ENCODE data around the gene RAB21.

RAB21 gene, protein sequence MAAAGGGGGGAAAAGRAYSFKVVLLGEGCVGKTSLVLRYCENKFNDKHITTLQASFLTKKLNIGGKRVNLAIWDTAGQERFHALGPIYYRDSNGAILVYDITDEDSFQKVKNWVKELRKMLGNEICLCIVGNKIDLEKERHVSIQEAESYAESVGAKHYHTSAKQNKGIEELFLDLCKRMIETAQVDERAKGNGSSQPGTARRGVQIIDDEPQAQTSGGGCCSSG

DNA sequence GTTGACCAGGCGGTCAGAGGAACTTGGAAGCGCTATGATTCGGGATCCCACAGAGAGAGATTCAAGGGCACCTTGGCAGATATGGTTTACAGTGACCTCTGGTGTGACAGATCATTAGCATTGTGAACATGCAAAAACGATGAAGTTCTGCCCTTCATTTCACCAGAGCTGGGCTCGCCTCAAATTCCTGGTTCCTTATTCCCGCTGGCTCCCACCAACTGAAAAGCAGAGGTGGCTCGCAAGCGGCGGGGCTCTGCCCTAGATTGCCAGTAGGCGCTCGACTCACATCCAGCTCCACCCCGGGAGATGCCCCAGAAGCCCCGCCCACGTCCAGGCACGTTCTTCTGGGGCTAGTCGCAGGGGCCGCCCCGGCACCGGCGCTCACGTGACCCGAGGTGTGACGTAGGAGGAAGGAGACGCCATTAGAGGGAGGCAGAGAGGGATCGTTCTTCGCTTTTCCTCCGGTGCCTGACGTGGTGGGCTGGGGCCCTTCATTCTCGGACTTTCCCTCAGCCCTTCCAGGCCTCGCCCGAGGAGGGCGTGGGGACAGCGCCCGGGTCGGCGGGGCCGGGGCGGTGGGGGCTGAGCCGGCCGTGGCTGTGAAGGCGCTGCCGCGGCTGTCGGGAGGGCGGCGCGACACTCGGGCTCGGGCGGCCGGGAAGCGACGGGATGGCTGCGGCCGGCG is at the start of gene RAB21:
TSS of gene RAB21 (plus strand) at position 403 of the 685 bp plus-strand sequence. CDS start at position 670, 267 bp downstream.
- no peaks in the 10 kb centered on the region for H3K9me3 ChIP-seq (ENCODE audit: control insufficient read depth, insufficient read depth, low read depth, low read length)
- H3K27ac ChIP-seq (ENCODE audit: low read depth, low read length), result peak within 1 kb of the TSS; percentile 78
- no peaks in the 10 kb centered on the region for H3K27me3 ChIP-seq (ENCODE audit: control insufficient read depth, insufficient read depth, low read length)
- H3K9ac ChIP-seq (ENCODE audit: low read length), result peak within 1 kb of the TSS; percentile 89
- H3K36me3 ChIP-seq (ENCODE audit: control insufficient read depth, insufficient read depth, low read length), result peaks cover 20% of the 10 kb centered on the region
- peaks cover 15% of the 10 kb centered on the region for H3K4me1 ChIP-seq (ENCODE audit: control insufficient read depth, insufficient read depth, low read length)
- H3K4me3 ChIP-seq (ENCODE audit: low read depth, low read length), result peak within 1 kb of the TSS; percentile 86

DNA sequence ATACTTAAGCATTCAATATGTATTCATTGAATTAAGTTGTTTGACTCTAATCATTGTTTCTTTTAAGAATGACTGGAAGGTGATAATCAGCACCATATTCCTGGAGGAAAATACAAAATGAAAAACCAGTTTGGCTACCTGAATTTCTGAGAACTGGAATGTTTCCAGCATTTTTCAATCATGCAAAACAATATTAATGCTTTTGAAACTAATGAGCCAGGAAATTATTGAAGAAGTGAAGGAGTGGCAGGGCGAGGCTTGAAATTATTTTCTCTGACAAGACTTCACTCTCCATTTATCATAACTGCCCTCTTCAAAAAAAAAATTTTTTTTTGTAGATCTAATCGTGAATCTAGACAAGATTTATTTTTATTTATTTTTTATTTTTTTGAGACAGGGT is 49.7 kb upstream of the RAB21 start:
- Histone ChIP-seq H3K4me3 (ENCODE audit: low read depth, low read length) (no peak overlapping the region), H3K9me3 (ENCODE audit: control insufficient read depth, insufficient read depth, low read depth, low read length) (no peaks in the 10 kb centered on the region), H3K36me3 (ENCODE audit: control insufficient read depth, insufficient read depth, low read length) (peaks cover 12% of the 10 kb centered on the region), H3K27me3 (ENCODE audit: control insufficient read depth, insufficient read depth, low read length) (no peaks in the 10 kb centered on the region), H3K9ac (ENCODE audit: low read length) (no peak overlapping the region), H3K27ac (ENCODE audit: low read depth, low read length) (no peak overlapping the region), H3K4me1 (ENCODE audit: control insufficient read depth, insufficient read depth, low read length) (peaks cover 15% of the 10 kb centered on the region)

DNA sequence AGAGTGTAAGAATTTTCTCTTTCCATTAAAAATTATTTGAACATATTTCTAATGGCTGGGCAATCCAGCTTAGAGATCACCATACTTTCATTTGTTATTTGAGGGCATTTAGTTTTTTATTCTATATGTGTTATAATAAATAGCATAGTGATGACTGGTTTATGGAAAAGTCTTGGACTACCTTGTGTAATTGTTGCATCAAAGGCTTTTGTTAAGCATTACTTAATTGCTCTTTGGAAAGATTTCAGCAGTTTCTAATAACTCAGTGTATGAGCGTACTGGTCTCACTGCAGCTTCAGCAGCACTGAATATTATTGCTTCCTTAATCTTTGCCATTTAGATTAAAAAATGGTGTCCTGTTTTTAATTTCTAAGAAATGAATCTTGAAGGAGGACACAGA is 46.0 kb upstream of the RAB21 start:
- Histone ChIP-seq H3K4me1 (ENCODE audit: control insufficient read depth, insufficient read depth, low read length) (peaks cover 20% of the 10 kb centered on the region), H3K9ac (ENCODE audit: low read length) (no peak overlapping the region), H3K27ac (ENCODE audit: low read depth, low read length) (no peak overlapping the region), H3K27me3 (ENCODE audit: control insufficient read depth, insufficient read depth, low read length) (no peaks in the 10 kb centered on the region), H3K9me3 (ENCODE audit: control insufficient read depth, insufficient read depth, low read depth, low read length) (peaks cover 5% of the 10 kb centered on the region; the same call in 1 of the 2 replicates), H3K36me3 (ENCODE audit: control insufficient read depth, insufficient read depth, low read length) (no peaks in the 10 kb centered on the region), H3K4me3 (ENCODE audit: low read depth, low read length) (no peak overlapping the region)

DNA sequence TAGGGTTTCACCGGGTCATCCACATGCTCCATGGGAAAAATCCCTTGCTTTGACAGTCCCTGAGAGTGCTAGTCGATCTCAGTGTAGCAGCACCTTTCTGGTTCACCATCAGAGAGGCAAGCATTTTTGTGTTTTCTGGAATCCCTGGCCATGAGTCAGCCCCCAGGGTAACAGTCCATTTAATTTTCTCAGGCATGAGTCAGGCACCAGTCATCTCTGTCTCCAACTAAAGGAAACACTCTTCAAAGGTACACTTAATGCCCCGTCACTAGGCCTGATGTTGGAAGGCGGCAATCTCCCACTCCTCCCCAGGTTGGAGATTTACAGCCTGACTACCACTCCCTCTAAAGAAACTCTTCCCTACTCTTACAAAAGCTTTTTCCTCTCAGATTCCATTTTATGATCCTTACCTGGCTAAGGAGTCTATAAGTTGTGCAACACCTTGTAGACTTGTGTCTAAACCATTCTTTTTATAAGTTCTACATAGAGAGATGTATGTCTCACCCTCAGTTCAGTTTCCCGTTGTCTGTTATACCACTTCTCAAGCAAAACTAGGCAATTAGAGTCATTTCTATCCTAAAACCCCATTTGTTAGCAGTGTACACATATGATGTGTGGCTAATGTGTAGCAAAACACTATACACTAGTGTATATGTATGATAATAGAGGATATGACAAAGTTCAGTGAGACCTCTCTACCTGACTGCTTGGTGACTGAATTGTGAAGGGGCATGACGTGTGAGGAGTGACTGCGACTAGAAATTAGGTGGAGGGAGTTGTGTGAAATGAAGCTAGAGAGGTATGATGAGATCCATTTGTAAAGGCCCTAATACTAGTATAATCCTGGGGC is 44.2 kb upstream of the RAB21 start:
- Histone ChIP-seq H3K4me1 (ENCODE audit: control insufficient read depth, insufficient read depth, low read length) (peaks cover 20% of the 10 kb centered on the region), H3K9ac (ENCODE audit: low read length) (no peak overlapping the region), H3K36me3 (ENCODE audit: control insufficient read depth, insufficient read depth, low read length) (no peaks in the 10 kb centered on the region), H3K9me3 (ENCODE audit: control insufficient read depth, insufficient read depth, low read depth, low read length) (peaks cover 16% of the 10 kb centered on the region), H3K27me3 (ENCODE audit: control insufficient read depth, insufficient read depth, low read length) (no peaks in the 10 kb centered on the region), H3K4me3 (ENCODE audit: low read depth, low read length) (no peak overlapping the region), H3K27ac (ENCODE audit: low read depth, low read length) (no peak overlapping the region; the same call in 1 of the 2 replicates)

DNA sequence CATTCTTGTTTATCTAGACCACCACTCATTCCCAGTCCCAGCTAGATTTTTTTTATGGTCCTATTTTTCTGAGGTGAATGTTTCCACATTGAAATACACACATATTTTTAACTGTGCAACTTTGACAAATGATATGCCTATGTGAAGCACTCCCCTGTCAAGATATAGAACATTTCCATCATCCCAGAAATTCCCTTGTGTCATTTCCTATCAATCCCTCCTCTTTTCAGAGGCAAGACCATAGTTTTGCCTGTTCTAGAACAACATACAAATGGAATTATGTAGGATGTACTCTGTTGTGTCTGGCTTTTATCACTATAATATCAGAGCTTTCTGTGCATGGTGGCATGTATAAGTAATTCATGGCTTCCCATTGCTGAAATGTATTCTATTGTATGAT is 36.1 kb upstream of the RAB21 start:
- no peak overlapping the region for H3K4me3 ChIP-seq (ENCODE audit: low read depth, low read length)
- H3K36me3 ChIP-seq (ENCODE audit: control insufficient read depth, insufficient read depth, low read length), result no peaks in the 10 kb centered on the region
- H3K9ac ChIP-seq (ENCODE audit: low read length), result no peak overlapping the region
- H3K27ac ChIP-seq (ENCODE audit: low read depth, low read length), result no peak overlapping the region
- H3K9me3 ChIP-seq (ENCODE audit: control insufficient read depth, insufficient read depth, low read depth, low read length), result peaks cover 11% of the 10 kb centered on the region
- H3K27me3 ChIP-seq (ENCODE audit: control insufficient read depth, insufficient read depth, low read length), result no peaks in the 10 kb centered on the region
- no peaks in the 10 kb centered on the region for H3K4me1 ChIP-seq (ENCODE audit: control insufficient read depth, insufficient read depth, low read length)

DNA sequence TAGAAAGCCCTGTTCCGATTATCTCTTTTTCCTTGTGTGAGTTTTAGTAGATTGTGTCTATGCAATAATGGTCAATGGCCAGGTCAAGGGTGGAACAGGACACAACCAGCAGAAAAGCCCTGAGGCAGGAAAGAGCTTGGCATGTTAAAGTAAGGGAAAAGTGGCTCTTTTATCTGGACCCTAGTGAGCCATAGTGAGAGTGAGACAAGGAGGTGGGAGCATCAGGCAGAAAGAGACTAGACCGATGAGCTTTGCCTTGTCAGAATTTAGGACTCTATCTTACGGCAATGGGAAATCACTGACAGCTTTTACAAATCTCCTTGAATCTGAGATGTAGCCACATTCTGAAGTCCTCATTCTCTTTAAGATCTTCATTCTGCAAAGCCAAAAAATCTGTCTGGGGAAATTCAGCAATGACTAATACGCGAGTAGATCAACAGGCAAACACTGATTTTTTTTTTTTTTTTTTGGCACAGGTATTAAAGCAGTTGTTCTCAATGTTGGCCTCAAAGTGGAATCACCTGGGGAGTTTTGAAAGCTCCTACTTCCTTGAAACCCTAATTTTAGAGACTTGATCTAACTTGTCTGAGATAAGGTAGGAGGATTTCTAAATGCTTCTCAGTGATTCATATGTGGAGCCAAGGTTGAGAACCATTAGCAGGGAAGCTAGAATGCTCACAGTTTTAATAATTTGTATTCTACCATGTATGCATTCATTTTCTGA is 34.9 kb upstream of the RAB21 start:
- H3K36me3 ChIP-seq (ENCODE audit: control insufficient read depth, insufficient read depth, low read length), result no peaks in the 10 kb centered on the region
- H3K9me3 ChIP-seq (ENCODE audit: control insufficient read depth, insufficient read depth, low read depth, low read length), result peaks cover under 1% of the 10 kb centered on the region; the same call in 1 of the 2 replicates
- H3K4me3 ChIP-seq (ENCODE audit: low read depth, low read length), result no peak overlapping the region
- no peaks in the 10 kb centered on the region for H3K27me3 ChIP-seq (ENCODE audit: control insufficient read depth, insufficient read depth, low read length)
- no peaks in the 10 kb centered on the region for H3K4me1 ChIP-seq (ENCODE audit: control insufficient read depth, insufficient read depth, low read length)
- no peak overlapping the region for H3K9ac ChIP-seq (ENCODE audit: low read length)
- no peak overlapping the region for H3K27ac ChIP-seq (ENCODE audit: low read depth, low read length)

DNA sequence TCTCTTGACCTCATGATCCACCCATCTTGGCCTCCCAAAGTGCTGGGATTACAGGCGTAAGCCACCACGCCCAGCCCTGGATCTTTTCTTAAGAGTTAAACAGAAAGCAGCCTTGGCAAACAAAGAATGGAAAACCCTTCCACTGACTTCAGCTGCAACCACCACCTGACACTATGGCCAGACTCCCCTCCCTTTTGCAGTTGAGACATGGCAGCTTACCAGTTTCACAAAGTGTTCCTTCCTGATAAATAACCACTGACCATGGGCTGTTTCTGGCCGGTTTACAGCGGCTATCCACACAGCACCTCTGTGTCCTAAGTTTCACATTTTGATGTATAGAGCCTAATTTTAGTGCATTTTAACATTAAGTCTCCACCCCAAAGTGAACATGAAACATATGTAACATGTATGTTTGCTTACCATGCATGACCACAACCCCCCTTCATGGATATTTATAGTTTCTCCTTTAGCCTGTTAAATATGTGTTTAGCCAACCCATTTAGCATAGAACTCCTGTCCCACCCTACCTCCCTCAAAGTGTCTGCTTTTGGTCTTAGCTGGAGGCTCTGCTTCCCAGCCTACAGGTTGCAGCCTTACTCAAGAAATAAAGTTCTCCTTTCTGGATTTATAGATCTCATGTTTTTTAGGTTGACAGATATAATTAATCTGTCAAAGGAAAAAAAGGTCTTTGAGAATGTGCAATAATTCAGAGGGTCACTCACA is 32.7 kb upstream of the RAB21 start:
- no peaks in the 10 kb centered on the region for H3K27me3 ChIP-seq (ENCODE audit: control insufficient read depth, insufficient read depth, low read length)
- H3K4me1 ChIP-seq (ENCODE audit: control insufficient read depth, insufficient read depth, low read length), result no peaks in the 10 kb centered on the region
- H3K4me3 ChIP-seq (ENCODE audit: low read depth, low read length), result no peak overlapping the region
- no peaks in the 10 kb centered on the region for H3K9me3 ChIP-seq (ENCODE audit: control insufficient read depth, insufficient read depth, low read depth, low read length)
- H3K36me3 ChIP-seq (ENCODE audit: control insufficient read depth, insufficient read depth, low read length), result no peaks in the 10 kb centered on the region
- H3K9ac ChIP-seq (ENCODE audit: low read length), result no peak overlapping the region
- H3K27ac ChIP-seq (ENCODE audit: low read depth, low read length), result no peak overlapping the region

DNA sequence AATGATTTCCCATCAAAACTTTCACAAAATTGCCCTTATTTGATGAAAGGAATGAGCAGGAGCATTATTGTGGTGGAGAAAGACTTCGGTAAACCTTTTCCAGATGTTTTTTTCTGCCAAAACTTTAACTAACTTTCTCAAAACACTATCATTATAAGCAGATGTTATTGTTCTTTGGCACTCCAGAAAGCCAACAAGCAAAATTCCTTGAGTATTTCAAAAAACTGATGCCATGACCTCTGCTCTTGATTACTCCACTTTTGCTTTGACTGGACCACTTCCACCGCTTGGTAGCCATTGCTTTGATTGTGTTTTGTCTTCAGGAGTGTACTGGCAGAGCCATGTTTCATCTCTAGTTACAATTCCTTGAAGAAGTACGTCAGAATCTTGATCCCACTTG is 29.7 kb upstream of the RAB21 start:
- no peak overlapping the region for H3K4me3 ChIP-seq (ENCODE audit: low read depth, low read length)
- no peaks in the 10 kb centered on the region for H3K4me1 ChIP-seq (ENCODE audit: control insufficient read depth, insufficient read depth, low read length)
- H3K27me3 ChIP-seq (ENCODE audit: control insufficient read depth, insufficient read depth, low read length), result no peaks in the 10 kb centered on the region
- no peaks in the 10 kb centered on the region for H3K36me3 ChIP-seq (ENCODE audit: control insufficient read depth, insufficient read depth, low read length)
- no peak overlapping the region for H3K27ac ChIP-seq (ENCODE audit: low read depth, low read length)
- H3K9ac ChIP-seq (ENCODE audit: low read length), result no peak overlapping the region
- no peaks in the 10 kb centered on the region for H3K9me3 ChIP-seq (ENCODE audit: control insufficient read depth, insufficient read depth, low read depth, low read length)

DNA sequence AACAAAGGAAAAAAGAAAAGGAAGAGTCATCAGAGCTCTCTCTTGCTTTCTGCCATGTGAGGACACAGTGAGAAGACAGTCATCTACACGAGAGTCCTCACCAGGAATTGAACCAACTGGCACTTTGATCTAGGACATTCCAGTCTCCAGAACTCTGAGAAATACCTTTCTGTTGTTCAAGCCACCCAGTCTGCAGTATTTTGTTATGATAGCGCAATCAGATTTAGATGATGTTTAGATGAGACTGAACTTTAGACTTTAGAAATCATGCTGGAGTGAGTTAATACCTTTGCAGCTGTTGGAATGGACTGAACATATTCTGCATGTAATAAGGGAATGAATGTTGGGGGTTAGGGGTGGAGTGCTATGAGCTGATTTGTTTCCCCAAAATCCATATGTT is 28.1 kb upstream of the RAB21 start:
- H3K4me3 ChIP-seq (ENCODE audit: low read depth, low read length), result no peak overlapping the region
- no peak overlapping the region for H3K9ac ChIP-seq (ENCODE audit: low read length)
- no peaks in the 10 kb centered on the region; the same call in 1 of the 2 replicates for H3K4me1 ChIP-seq (ENCODE audit: control insufficient read depth, insufficient read depth, low read length)
- H3K27me3 ChIP-seq (ENCODE audit: control insufficient read depth, insufficient read depth, low read length), result no peaks in the 10 kb centered on the region
- no peaks in the 10 kb centered on the region for H3K9me3 ChIP-seq (ENCODE audit: control insufficient read depth, insufficient read depth, low read depth, low read length)
- H3K27ac ChIP-seq (ENCODE audit: low read depth, low read length), result no peak overlapping the region
- no peaks in the 10 kb centered on the region for H3K36me3 ChIP-seq (ENCODE audit: control insufficient read depth, insufficient read depth, low read length)

DNA sequence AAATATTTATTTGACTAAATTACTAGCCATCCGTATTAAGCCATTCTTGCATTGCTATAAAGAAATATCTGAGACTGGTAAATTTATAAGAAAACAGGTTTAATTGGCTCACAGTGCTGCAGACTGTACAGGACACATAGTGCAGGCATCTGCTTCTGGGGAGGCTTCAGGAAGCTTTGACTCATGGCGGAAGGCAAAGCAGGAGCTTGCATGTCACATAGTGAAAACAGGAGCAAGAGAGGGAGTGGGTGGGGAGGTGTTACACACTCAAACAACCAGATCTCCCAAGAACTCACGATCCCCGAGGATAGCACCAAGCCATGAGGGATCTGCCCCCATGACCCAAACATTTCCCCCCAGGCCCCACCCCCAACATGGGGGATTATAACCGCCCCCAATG is 26.7 kb upstream of the RAB21 start:
- no peaks in the 10 kb centered on the region for H3K27me3 ChIP-seq (ENCODE audit: control insufficient read depth, insufficient read depth, low read length)
- no peak overlapping the region for H3K27ac ChIP-seq (ENCODE audit: low read depth, low read length)
- no peak overlapping the region for H3K4me3 ChIP-seq (ENCODE audit: low read depth, low read length)
- H3K36me3 ChIP-seq (ENCODE audit: control insufficient read depth, insufficient read depth, low read length), result no peaks in the 10 kb centered on the region
- peaks cover 5% of the 10 kb centered on the region; the same call in 1 of the 2 replicates for H3K4me1 ChIP-seq (ENCODE audit: control insufficient read depth, insufficient read depth, low read length)
- no peaks in the 10 kb centered on the region for H3K9me3 ChIP-seq (ENCODE audit: control insufficient read depth, insufficient read depth, low read depth, low read length)
- no peak overlapping the region for H3K9ac ChIP-seq (ENCODE audit: low read length)
